ENCODE measurements around the gene ODAD2.

The ODAD2 gene, protein sequence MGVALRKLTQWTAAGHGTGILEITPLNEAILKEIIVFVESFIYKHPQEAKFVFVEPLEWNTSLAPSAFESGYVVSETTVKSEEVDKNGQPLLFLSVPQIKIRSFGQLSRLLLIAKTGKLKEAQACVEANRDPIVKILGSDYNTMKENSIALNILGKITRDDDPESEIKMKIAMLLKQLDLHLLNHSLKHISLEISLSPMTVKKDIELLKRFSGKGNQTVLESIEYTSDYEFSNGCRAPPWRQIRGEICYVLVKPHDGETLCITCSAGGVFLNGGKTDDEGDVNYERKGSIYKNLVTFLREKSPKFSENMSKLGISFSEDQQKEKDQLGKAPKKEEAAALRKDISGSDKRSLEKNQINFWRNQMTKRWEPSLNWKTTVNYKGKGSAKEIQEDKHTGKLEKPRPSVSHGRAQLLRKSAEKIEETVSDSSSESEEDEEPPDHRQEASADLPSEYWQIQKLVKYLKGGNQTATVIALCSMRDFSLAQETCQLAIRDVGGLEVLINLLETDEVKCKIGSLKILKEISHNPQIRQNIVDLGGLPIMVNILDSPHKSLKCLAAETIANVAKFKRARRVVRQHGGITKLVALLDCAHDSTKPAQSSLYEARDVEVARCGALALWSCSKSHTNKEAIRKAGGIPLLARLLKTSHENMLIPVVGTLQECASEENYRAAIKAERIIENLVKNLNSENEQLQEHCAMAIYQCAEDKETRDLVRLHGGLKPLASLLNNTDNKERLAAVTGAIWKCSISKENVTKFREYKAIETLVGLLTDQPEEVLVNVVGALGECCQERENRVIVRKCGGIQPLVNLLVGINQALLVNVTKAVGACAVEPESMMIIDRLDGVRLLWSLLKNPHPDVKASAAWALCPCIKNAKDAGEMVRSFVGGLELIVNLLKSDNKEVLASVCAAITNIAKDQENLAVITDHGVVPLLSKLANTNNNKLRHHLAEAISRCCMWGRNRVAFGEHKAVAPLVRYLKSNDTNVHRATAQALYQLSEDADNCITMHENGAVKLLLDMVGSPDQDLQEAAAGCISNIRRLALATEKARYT

GRCh38 chr10:27998954-27999275, at the start of gene ODAD2:
Gene ODAD2 (minus strand): TSS chr10:27999079. CDS start chr10:27995142, 3,937 bp downstream.
- Histone ChIP-seq H3K27ac (peak within 1 kb of the TSS; percentile 25; the same call in 1 of the 2 replicates), H3K36me3 (no peaks in the 10 kb centered on the region), H3K9me3 (ENCODE audit: severe bottlenecking) (no peaks in the 10 kb centered on the region), H3K27me3 (ENCODE audit: insufficient read depth, low read depth, severe bottlenecking) (no peaks in the 10 kb centered on the region), H3K4me3 (ENCODE audit: low read depth, low read length) (peak within 1 kb of the TSS; percentile 66)
- no peak for DNase-seq
- no peak for TF ChIP-seq CTCF (IDR thresholded peaks at IDR 0.05; ENCODE audit: low read depth, low read length)

- H3K9me3 ChIP-seq (ENCODE audit: severe bottlenecking) = no peaks in the 10 kb centered on the region
- no peak overlapping the region for H3K4me3 ChIP-seq (ENCODE audit: low read depth, low read length)
- TF ChIP-seq CTCF (IDR thresholded peaks at IDR 0.05; ENCODE audit: low read depth, low read length) = no peak
- H3K36me3 ChIP-seq = no peaks in the 10 kb centered on the region
- no peak overlapping the region for H3K27ac ChIP-seq
- H3K27me3 ChIP-seq (ENCODE audit: insufficient read depth, low read depth, severe bottlenecking) = no peaks in the 10 kb centered on the region
- DNase-seq = no peak
Measured at GRCh38 chr10:28047061-28047460, 48.2 kb upstream of the ODAD2 start.

DNA sequence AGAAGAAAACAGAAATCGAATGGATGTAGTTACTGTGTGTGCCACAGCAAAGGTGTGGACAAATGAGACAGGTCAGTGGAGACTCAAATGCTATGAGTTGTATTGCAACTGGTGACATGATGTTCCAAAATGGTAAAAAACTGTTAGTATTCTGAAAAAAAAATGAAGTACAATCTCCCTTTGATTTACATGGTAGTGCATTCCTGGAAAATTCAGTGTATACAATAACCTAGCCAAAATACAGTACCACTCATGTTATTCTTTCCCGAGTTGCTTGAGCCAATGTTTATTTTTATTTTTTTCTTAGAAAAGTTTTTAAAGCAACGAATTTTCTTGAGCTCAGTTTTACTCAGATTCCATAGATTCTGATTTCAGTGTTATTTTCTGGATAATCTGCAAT, 47.7 kb upstream of the ODAD2 start:
- H3K27ac ChIP-seq = no peak overlapping the region
- H3K27me3 ChIP-seq (ENCODE audit: insufficient read depth, low read depth, severe bottlenecking) = no peaks in the 10 kb centered on the region
- H3K9me3 ChIP-seq (ENCODE audit: severe bottlenecking) = no peaks in the 10 kb centered on the region
- no peak for TF ChIP-seq CTCF (IDR thresholded peaks at IDR 0.05; ENCODE audit: low read depth, low read length)
- no peaks in the 10 kb centered on the region for H3K36me3 ChIP-seq
- no peak overlapping the region for H3K4me3 ChIP-seq (ENCODE audit: low read depth, low read length)
- DNase-seq = no peak

GRCh38 chr10:28043941-28044340, 45.1 kb upstream of the ODAD2 start:
- Histone ChIP-seq H3K9me3 (ENCODE audit: severe bottlenecking) (no peaks in the 10 kb centered on the region), H3K27me3 (ENCODE audit: insufficient read depth, low read depth, severe bottlenecking) (no peaks in the 10 kb centered on the region), H3K36me3 (no peaks in the 10 kb centered on the region), H3K4me3 (ENCODE audit: low read depth, low read length) (no peak overlapping the region), H3K27ac (no peak overlapping the region)
- no peak for TF ChIP-seq CTCF (IDR thresholded peaks at IDR 0.05; ENCODE audit: low read depth, low read length)
- DNase-seq = no peak

DNA sequence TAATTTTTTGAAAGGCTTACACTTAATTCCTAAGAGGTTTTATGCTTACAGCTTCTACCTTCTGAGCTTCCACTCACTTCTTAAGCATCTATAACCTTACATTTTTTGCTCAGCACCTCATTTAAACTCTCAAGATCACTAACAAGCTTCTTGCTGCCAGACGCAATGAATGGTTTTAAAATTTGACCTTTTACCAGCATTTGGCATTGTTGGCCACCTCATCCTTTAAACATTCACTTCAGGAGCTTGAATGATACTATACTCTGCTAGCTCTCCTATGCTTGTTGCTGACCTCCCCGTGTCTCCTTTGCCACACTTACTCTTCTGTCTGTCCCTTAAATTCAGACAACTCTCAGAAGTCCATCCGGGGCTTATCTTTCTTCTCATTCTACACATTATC, 37.7 kb upstream of the ODAD2 start:
- H3K4me3 ChIP-seq (ENCODE audit: low read depth, low read length) = no peak overlapping the region
- H3K9me3 ChIP-seq (ENCODE audit: severe bottlenecking) = no peaks in the 10 kb centered on the region
- DNase-seq = no peak
- no peak overlapping the region for H3K27ac ChIP-seq
- no peak for TF ChIP-seq CTCF (IDR thresholded peaks at IDR 0.05; ENCODE audit: low read depth, low read length)
- H3K36me3 ChIP-seq = no peaks in the 10 kb centered on the region
- no peaks in the 10 kb centered on the region for H3K27me3 ChIP-seq (ENCODE audit: insufficient read depth, low read depth, severe bottlenecking)
